GM23338 (cell line): Measurements from ENCODE around the gene OTOGL.

Source experiments
- CREB1 ChIP-seq: fragments of 250-450 bp; sonication (Bioruptor Pico); IDR thresholded peaks from 2 replicates; pipeline ENCODE4 v1.5.0; 2020; ENCODE audit warnings: low read depth, mild to moderate bottlenecking, moderate library complexity
- CTCF ChIP-seq, 2 experiments: fragments of 200-600 bp in 1 of 2; sonication (generic) in 1 of 2; conservative IDR thresholded peaks; 2 replicates each; pipeline versions ENCODE4 v1.5.1 to v1.6.1; 2016 to 2017; ENCODE audit warnings: antibody characterized with exemption in 2 of 2, low read depth in 2 of 2, mild to moderate bottlenecking in 2 of 2, moderate library complexity in 1 of 2
- ETS1 ChIP-seq: IDR thresholded peaks from 2 replicates; pipeline ENCODE4 v1.6.1; 2016; ENCODE audit warnings: antibody characterized with exemption
- EZH2 ChIP-seq: fragments of 200-600 bp; sonication (generic); IDR thresholded peaks from one replicate; pipeline ENCODE4 v1.8.0; 2017; ENCODE audit warnings: antibody characterized with exemption, mild to moderate bottlenecking, low read depth; ENCODE audit not compliant: unreplicated experiment
- EZH2phosphoT487 ChIP-seq: fragments of 200-600 bp; sonication (generic); IDR thresholded peaks from one replicate; pipeline ENCODE4 v1.8.1; 2018; ENCODE audit warnings: antibody characterized with exemption; ENCODE audit not compliant: unreplicated experiment
- JUNB ChIP-seq: IDR thresholded peaks from one replicate; pipeline ENCODE4 v1.6.1; 2016; ENCODE audit warnings: antibody characterized with exemption; ENCODE audit not compliant: unreplicated experiment
- NANOG ChIP-seq: IDR thresholded peaks from 2 replicates; pipeline ENCODE4 v1.6.1; 2016; ENCODE audit warnings: antibody characterized with exemption, borderline replicate concordance
- POLR2AphosphoS5 ChIP-seq: IDR thresholded peaks from 2 replicates; pipeline ENCODE4 v1.6.1; 2016; ENCODE audit warnings: antibody characterized with exemption, low read depth
- REST ChIP-seq: IDR thresholded peaks from one replicate; pipeline ENCODE4 v1.6.1; 2018; ENCODE audit warnings: antibody characterized with exemption; ENCODE audit not compliant: unreplicated experiment
- ZNF462 ChIP-seq: fragments of 250-450 bp; sonication (Bioruptor Pico); IDR thresholded peaks from 2 replicates; pipeline ENCODE4 v1.5.0; 2020; ENCODE audit warnings: mild to moderate bottlenecking, moderate library complexity

- TF ChIP-seq CTCF (conservative IDR thresholded peaks at IDR 0.05; ENCODE audit: low read depth in 2 of 2) (no peak), EZH2 (no peak), REST (no peak), POLR2AphosphoS5 (no peak), JUNB (no peak), NANOG (no peak), EZH2phosphoT487 (no peak), CREB1 (no peak), ETS1 (no peak), ZNF462 (CRISPR knock-in tag) (no peak)
These were observed 49.1 kb upstream of the OTOGL start for GRCh38 chr12:80050236-80050635.
